Stomach (tissue), 19 donors: ENCODE measurements around the gene GKAP1. TPM values are rescaled to one million over a fixed set of nuclear protein-coding genes. Genes with fewer than 3 reads are reported as not detected.
"Not testable (repeated sequence)": the region's sequence is repeated elsewhere in the genome, so short reads cannot be mapped to it uniquely, and the experiment has no call there.

Source experiments
- DNase-seq, 2 donors: peaks; one replicate each; pipeline versions ENCODE4 v3.0.0 to v3.0.0-alpha.2; 2013 to 2019
- H3K27ac ChIP-seq, 5 donors: fragments of 200-600 bp in 4 of 5; sonication (generic) in 4 of 5; one replicate each; pipeline ENCODE4 v1.5.1; 2013 to 2019; ENCODE audit warnings: mild to moderate bottlenecking in 1 of 5, moderate library complexity in 1 of 5
- H3K27me3 ChIP-seq, 3 donors: fragments of 200-600 bp; sonication (generic); one replicate each; pipeline ENCODE4 v1.5.1; 2017 to 2019; ENCODE audit warnings: mixed run types in 1 of 3
- H3K36me3 ChIP-seq, 4 donors: fragments of 200-600 bp; sonication (generic); 1 replicate in 3 of 4; 2 replicates in 1 of 4; pipeline ENCODE4 v1.5.1; 2016 to 2019
- H3K4me1 ChIP-seq, 4 donors: fragments of 200-600 bp; sonication (generic); one replicate each; pipeline ENCODE4 v1.5.1; 2016 to 2019
- H3K4me3 ChIP-seq, 4 donors: fragments of 200-600 bp; sonication (generic) in 3 of 4; one replicate each; pipeline ENCODE4 v1.5.1; 2016 to 2019; ENCODE audit warnings: mild to moderate bottlenecking in 1 of 4
- H3K9me3 ChIP-seq, 4 donors: fragments of 200-600 bp; sonication (generic); one replicate each; pipeline ENCODE4 v1.5.1; 2016 to 2019
- WGBS, 5 donors: extraction: QIAGEN DNeasy Blood & Tissue Kit in 3 of 5; methylation state at CpG; one replicate each; pipeline versions ENCODE4 v1.1.5 to v1.1.7; 2013 to 2018; 5-methylcytosine and 5-hydroxymethylcytosine counted together
- intact Hi-C: fragments of 100-400 bp; cut with DNase I; formaldehyde crosslinking; loops from one replicate; pipeline ENCODE4 v1.15.1; 2023; ENCODE audit warnings: low total_unique reads
- long read RNA-seq, 10 donors: transcript quantifications; one replicate each; lab custom pipeline, GENCODE V29; 2026
- polyA plus RNA-seq, 3 donors: library from polyadenylated mRNA; stranded (reverse); fragments of 200-250 nt; gene quantifications; one replicate each; pipeline ENCODE4 v1.2.3, GENCODE V29; 2013
- total RNA-seq, 5 donors: library from RNA; depleted of rRNA; stranded (reverse); fragments of >200 nt; gene quantifications; one replicate each; pipeline versions ENCODE4 v1.1.0 to v1.2.3, GENCODE V29; 2014 to 2016
- TF ChIP-seq, protein P1 (sequence below), 7 experiments: fragments of 450-650 bp in 4 of 7; fragments of 200-600 bp in 3 of 7; sonication (generic) in 3 of 7; IDR thresholded peaks; one replicate each; pipeline ENCODE4 v1.5.1; 2016 to 2019; ENCODE audit warnings: antibody characterized with exemption in 7 of 7, control low read depth in 2 of 7, mild to moderate bottlenecking in 1 of 7
- donor health status: healthy with polysubstance abuse.
- donor health status: Bipolar disorder and iron deficiency.
- donor health status: healthy.

The GKAP1 gene
- total RNA-seq = 10 to 100 TPM in 4 of 5 donors, 1 to 10 TPM in 1; 9.0 to 32.7 (median 20.9) TPM
- 1 to 10 TPM; 4.7 to 8.2 (median 5.8) TPM for polyA plus RNA-seq
- long read RNA-seq, donor 1 = 0 reads
- long read RNA-seq, donor 2, partial matches to known transcripts = 0 of 1 reads
- long read RNA-seq, donor 2, other reads (novel, unspliced or antisense) = 0 of 1 reads
- long read RNA-seq, donor 3 = 0 reads
- long read RNA-seq, donor 4 = 0 reads
- long read RNA-seq, donor 5 = 0 reads
- long read RNA-seq, donor 6, partial matches to known transcripts = 6 of 8 reads
- long read RNA-seq, donor 6, other reads (novel, unspliced or antisense) = 0 of 8 reads
- long read RNA-seq, donor 7, partial matches to known transcripts = 0 of 1 reads
- long read RNA-seq, donor 7, other reads (novel, unspliced or antisense) = 0 of 1 reads
- long read RNA-seq, donor 8, partial matches to known transcripts = 0 of 2 reads
- long read RNA-seq, donor 8, other reads (novel, unspliced or antisense) = 0 of 2 reads
- long read RNA-seq, donor 9, partial matches to known transcripts = 0 of 2 reads
- long read RNA-seq, donor 9, other reads (novel, unspliced or antisense) = 0 of 2 reads
- long read RNA-seq, donor 10, partial matches to known transcripts = 0 of 1 reads
- long read RNA-seq, donor 10, other reads (novel, unspliced or antisense) = 0 of 1 reads

DNA sequence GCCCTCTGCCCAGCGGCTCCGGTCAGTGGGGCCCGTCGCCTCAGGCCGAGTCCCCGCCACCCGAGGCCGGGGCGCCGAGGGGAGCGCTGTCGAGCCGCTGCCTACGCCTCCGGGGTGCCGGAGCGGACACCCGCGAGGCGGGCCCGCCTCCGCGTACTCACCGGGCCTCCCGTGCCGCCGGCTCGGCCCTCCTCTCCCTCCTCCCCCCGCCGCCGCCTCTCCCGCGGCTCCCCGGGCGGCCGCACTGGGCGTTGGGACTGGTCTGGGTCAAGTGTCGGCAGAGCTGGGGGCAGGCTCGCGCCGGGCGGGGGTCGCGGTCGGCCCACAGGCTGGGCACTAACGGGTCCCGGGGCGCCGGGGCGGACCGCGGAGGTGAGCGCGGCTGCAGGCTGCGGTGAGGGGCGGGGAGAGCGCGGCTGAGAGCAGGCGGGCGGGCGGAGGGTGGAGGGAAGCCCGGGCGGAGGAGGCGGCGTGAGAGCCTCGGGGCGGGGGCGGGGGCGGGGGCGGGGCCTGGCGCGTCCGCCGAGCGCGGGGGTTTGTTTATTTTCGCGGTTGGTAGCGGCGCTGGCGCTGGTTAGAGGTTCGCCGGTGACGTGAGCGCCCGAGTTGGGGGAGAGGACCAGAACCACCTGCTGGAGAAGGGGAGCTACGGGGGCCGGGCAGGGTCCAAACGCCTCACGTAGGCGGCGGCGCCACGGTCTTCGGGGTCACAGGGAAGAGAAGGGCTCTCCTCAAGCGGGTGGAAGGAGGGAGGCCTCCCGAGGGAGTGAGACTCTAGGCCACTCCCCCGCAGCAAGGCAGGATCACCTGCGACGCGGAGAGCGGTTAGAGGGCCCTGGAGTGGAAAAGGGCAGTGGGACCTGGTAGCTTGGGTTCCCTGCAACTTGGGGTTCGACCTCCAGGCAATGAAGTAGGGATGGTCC, at the start of gene GKAP1:
GKAP1 (minus strand) TSS at position 414 of the 923 bp plus-strand sequence. CDS start 11,252 bp downstream, outside the sequence.
- WGBS, 5 donors = 0 to 1% (median 1%) methylated on average over 37 to 88 of the region's 103 CpGs
- H3K27ac ChIP-seq = peak within 1 kb of the TSS; percentile 81 to 97 (median 91)
- H3K9me3 ChIP-seq = not testable (repeated sequence)

DNA sequence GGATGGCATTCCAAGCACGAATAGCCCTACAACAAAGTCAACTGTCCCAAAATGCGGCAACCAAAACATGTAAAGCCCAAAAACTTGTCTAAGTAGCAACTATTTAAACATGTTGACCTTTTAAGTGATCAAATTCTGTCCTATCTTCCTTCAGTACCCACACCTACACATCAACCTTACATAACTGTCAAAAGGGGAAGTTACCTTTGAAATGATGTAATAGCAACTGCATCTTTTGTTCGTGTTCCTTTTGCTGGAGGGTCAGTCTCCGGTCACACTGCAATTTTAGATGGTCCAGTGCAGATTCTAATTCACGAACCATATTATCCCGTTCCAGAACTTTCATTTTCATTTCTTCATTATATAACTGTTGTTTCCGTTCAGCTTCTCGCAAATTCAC, 32.3 kb upstream of the GKAP1 start:
- H3K4me1 ChIP-seq, H3K27me3 ChIP-seq, H3K27ac ChIP-seq, H3K9me3 ChIP-seq, intact Hi-C loops, DNase-seq, H3K4me3 ChIP-seq: not testable (repeated sequence)
- peaks cover 0 to 29% (median 14%) of the 10 kb centered on the region in 4 donors for H3K36me3 ChIP-seq
- 86 to 91% (median 90%) methylated on average over 8 of the region's 8 CpGs for WGBS, 5 donors

More for the DNA sequence above, at the start of gene GKAP1:
- Histone ChIP-seq H3K4me1 (peaks cover 0 to 12% (median 9%) of the 10 kb centered on the region in 4 donors), H3K4me3 (peak within 1 kb of the TSS; percentile 74 to 83 (median 79))
- H3K27me3 ChIP-seq, H3K36me3 ChIP-seq, intact Hi-C loops: not testable (repeated sequence)
- TF ChIP-seq, protein P1, sequence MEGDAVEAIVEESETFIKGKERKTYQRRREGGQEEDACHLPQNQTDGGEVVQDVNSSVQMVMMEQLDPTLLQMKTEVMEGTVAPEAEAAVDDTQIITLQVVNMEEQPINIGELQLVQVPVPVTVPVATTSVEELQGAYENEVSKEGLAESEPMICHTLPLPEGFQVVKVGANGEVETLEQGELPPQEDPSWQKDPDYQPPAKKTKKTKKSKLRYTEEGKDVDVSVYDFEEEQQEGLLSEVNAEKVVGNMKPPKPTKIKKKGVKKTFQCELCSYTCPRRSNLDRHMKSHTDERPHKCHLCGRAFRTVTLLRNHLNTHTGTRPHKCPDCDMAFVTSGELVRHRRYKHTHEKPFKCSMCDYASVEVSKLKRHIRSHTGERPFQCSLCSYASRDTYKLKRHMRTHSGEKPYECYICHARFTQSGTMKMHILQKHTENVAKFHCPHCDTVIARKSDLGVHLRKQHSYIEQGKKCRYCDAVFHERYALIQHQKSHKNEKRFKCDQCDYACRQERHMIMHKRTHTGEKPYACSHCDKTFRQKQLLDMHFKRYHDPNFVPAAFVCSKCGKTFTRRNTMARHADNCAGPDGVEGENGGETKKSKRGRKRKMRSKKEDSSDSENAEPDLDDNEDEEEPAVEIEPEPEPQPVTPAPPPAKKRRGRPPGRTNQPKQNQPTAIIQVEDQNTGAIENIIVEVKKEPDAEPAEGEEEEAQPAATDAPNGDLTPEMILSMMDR (IDR thresholded peaks at IDR 0.05) = peak in 1 of 7 experiments; percentile 27
- DNase-seq = peak; percentile 83 to 92

DNA sequence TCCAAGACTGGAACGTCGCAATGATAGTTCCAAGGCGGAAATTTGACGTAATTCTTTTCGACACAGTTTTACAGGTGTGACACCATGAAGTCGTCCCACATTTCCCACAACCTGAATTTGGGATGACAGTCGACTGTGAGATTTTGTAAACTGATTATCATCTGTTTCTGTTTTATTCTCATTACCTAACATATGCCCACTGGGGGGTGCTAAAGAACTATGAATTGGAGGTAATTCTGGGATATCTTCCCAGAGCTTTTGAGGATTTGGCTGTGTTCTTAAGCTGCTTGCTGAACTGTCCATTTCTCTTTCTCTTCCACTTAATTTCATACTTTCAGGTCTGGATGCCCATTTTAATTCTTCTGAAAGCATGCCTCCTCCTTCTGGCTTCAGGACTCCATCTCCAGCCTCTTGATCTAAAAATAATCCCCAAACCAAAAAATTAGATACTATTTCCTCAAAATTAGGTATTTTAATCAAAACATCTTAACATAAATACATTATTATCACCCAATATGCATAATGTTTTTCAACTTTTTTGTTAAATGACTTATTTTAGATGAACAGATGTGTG, 19.6 kb upstream of the GKAP1 start:
- DNase-seq, H3K27me3 ChIP-seq, H3K9me3 ChIP-seq, H3K4me3 ChIP-seq, intact Hi-C loops, H3K27ac ChIP-seq, H3K36me3 ChIP-seq, H3K4me1 ChIP-seq: not testable (repeated sequence)
- 51 to 74% (median 71%) methylated on average over 3 to 7 of the region's 7 CpGs for WGBS, 5 donors

DNA sequence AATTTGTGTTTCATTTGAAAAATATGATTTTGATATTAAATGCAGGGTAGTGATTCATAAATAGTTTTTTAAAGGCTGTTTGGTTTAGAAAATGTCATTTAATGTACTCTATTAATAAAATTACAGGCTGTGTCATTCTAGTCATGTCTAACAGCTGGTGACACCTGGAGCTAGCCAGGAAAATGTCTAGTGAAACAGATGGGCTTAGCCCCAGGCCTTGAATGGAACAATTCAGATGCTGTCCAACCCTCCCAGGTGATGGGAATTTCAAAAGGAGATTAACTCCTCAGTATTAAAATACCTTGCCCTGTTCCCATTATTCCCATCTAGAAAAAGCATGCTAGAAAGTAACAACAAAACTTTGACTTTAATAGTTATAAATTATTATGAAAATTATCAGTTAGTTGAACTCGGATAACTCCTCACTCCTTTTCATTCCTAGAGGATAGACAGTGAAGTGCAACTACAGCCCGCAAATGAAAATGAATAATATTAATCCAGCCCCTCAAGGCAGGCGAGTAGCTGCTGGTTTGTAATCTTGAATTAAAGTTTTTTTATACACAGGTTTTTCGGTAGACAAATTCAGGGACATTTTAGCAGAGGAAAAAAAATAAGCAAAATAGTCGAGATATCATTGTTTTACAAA, 13.0 kb upstream of the GKAP1 start:
- H3K27ac ChIP-seq, H3K27me3 ChIP-seq, intact Hi-C loops, H3K4me3 ChIP-seq, DNase-seq, H3K4me1 ChIP-seq, H3K36me3 ChIP-seq, H3K9me3 ChIP-seq: not testable (repeated sequence)
- WGBS, 5 donors = 70 to 80% (median 76%) methylated on average over 5 of the region's 5 CpGs

DNA sequence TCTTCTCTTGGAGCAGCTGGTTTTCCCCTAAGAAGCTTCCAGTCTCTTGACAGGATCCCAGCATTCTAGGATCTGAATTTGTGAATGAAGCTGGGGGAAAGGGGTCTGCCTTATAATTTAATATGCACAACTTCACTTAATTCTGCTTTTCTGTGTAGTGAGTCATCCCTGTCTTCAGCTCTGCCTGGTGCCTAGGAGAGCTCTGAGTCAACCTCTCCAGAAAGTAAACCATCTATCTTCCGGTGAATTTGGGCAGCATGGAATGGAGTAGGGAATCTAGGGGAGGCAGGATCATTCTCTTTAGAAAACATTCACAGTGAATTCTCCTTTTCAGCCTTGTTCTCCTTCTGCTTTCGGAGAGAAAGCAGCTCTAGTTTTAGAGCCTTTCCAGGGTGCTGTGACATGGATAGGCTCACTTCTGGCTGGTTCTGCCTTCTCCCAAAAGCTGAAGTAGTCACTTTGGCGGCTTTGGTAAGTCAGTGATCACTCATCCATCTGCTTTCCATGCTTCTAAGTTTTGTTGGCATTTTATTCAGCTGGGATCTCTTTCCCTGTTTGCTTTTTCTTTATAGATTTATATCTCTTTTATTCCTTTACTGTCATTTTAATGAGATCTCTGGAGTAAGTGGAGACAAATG, 7.5 kb upstream of the GKAP1 start:
- intact Hi-C loops, H3K27me3 ChIP-seq, H3K4me1 ChIP-seq, H3K9me3 ChIP-seq, H3K36me3 ChIP-seq, H3K27ac ChIP-seq, H3K4me3 ChIP-seq, DNase-seq: not testable (repeated sequence)
- 84 to 93% (median 87%) methylated on average over 3 of the region's 3 CpGs for WGBS, 5 donors

DNA sequence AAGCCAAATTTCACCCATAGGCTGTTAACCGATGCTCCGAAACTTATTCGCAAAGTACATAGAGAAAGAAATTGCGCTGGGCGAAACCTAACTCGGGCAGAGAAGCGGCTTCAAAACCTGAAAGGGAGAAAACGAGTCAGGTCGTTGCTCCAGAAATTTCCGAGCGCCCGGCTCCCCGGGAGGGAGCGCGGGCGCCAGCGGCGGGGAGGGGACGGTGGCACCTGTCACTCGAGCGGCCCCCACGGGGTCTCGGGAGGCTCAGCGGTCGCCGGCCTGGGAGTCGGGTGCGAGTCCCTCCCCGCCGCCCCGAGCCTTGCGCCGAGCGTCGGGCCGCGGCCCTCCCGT, 586 bp downstream of the GKAP1 start:
- H3K27ac ChIP-seq = peak overlapping the region; percentile 81 to 97 (median 91)
- H3K9me3 ChIP-seq, intact Hi-C loops, H3K27me3 ChIP-seq, H3K36me3 ChIP-seq: not testable (repeated sequence)
- peak in 1 of 2 donors; percentile 31 for DNase-seq
- peak overlapping the region; percentile 74 to 83 (median 79) for H3K4me3 ChIP-seq
- 0 to 1% (median 0%) methylated on average over 24 to 38 of the region's 38 CpGs for WGBS, 5 donors
- H3K4me1 ChIP-seq = peaks cover 0 to 12% (median 9%) of the 10 kb centered on the region in 4 donors

DNA sequence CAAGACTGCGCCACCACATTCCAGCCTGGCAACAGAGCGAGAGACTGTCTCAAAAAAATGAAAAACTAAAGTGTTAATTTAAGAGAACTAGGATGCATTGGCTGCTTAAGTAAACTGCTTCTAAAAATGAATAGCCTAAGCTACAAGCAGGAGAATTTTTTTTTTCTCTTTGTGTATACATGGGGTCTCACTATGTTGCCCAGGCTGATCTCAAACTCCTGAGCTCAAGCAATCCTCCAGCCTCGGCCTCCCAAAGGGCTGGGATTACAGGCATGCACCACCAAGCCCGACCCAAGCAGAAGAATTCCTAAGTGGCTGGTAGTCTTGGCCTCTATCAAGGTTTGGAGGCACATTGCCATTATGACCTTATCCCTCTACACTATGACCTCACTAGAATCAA, 2.4 kb downstream of the GKAP1 start:
- H3K9me3 ChIP-seq, DNase-seq, H3K27me3 ChIP-seq, H3K27ac ChIP-seq, intact Hi-C loops, H3K36me3 ChIP-seq, H3K4me3 ChIP-seq: not testable (repeated sequence)
- H3K4me1 ChIP-seq = peaks cover 0 to 12% (median 9%) of the 10 kb centered on the region in 4 donors
- 95 to 99% (median 98%) methylated on average over 4 of the region's 4 CpGs for WGBS, 5 donors

DNA sequence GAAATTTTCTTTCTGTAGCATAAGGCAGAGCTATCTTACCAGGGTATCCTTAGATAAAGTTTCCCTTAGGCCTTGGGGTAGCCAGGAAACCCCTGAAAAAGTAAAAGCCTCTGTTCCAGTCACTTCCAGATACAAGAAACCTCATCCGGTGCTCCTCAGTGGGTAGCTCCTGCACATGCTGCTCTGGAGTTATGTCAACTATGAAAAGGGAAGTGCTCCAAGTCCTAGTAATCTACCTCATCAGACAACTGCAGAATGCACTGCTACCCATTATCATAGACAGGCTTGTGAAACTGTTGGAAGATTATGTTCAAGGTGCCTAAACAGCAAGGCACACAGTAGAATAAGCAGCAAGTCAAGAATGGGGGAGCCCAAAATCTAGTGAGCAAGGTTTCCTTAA, 8.4 kb downstream of the GKAP1 start:
- H3K4me3 ChIP-seq, H3K4me1 ChIP-seq, DNase-seq, H3K27ac ChIP-seq, intact Hi-C loops, H3K27me3 ChIP-seq, H3K9me3 ChIP-seq: not testable (repeated sequence)
- WGBS, 5 donors = 37 to 90% (median 80%) methylated on average over 1 of the region's 1 CpG
- peaks cover 0 to 13% (median 10%) of the 10 kb centered on the region in 4 donors for H3K36me3 ChIP-seq

DNA sequence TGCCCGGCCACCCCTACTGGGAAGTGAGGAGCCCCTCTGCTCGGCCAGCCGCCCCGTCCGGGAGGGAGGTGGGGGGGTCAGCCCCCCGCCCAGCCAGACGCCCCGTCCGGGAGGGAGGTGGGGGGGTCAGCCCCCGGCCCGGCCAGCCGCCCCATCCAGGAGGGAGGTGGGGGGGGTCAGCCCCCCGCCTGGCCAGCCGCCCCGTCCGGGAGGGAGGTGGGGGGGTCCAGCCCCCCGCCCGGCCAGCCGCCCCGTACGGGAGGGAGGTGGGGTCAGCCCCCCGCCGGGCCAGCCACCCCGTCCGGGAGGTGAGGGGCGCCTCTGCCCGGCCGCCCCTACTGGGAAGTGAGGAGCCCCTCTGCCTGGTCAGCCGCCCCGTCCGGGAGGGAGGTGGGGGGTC, 13.1 kb downstream of the GKAP1 start:
- H3K4me3 ChIP-seq, H3K9me3 ChIP-seq, DNase-seq, intact Hi-C loops, H3K27ac ChIP-seq, H3K4me1 ChIP-seq, H3K27me3 ChIP-seq: not testable (repeated sequence)
- 95 to 100% (median 96%) methylated on average over 8 to 28 of the region's 31 CpGs; no CpG with 5 or more reads in 2 of the 5 donors for WGBS, 5 donors
- peaks cover 0 to 18% (median 14%) of the 10 kb centered on the region in 4 donors for H3K36me3 ChIP-seq
